ENCODE measurements around the gene DGCR6. TPM values are rescaled to one million over a fixed set of nuclear protein-coding genes. Genes with fewer than 3 reads are reported as not detected.
"Not testable (repeated sequence)": the region's sequence is repeated elsewhere in the genome, so short reads cannot be mapped to it uniquely, and the experiment has no call there.

DGCR6 gene
- polyA plus RNA-seq (ENCODE audit: insufficient read length in 4 of 4): 10 to 100 TPM in 2 of 4 donors, 1 to 10 TPM in 2; 8.0 to 12.2 (median 10.1) TPM

GRCh38 chr22:18905540-18906409 is at the start of gene DGCR6:
Gene DGCR6 (plus strand): TSS chr22:18906320. CDS start chr22:18906375, 55 bp downstream.
- no peak for DNase-seq (ENCODE audit: low read depth in 4 of 4, low spot score in 2 of 4)

- DNase-seq (ENCODE audit: low read depth in 4 of 4, low spot score in 2 of 4): not testable (repeated sequence)
Measured at GRCh38 chr22:18859314-18859713, 46.8 kb upstream of the DGCR6 start.

GRCh38 chr22:18881260-18881659 is 24.9 kb upstream of the DGCR6 start:
- not testable (repeated sequence) for DNase-seq (ENCODE audit: low read depth in 4 of 4, low spot score in 2 of 4)

GRCh38 chr22:18884465-18884864 is 21.7 kb upstream of the DGCR6 start:
- not testable (repeated sequence) for DNase-seq (ENCODE audit: low read depth in 4 of 4, low spot score in 2 of 4)

- DNase-seq (ENCODE audit: low read depth in 4 of 4, low spot score in 2 of 4): no peak
Measured at GRCh38 chr22:18888115-18888514, 18.0 kb upstream of the DGCR6 start.

GRCh38 chr22:18890510-18891192 is 15.5 kb upstream of the DGCR6 start:
- not testable (repeated sequence) for DNase-seq (ENCODE audit: low read depth in 4 of 4, low spot score in 2 of 4)

- not testable (repeated sequence) for DNase-seq (ENCODE audit: low read depth in 4 of 4, low spot score in 2 of 4)
Measured at GRCh38 chr22:18893775-18894174, 12.3 kb upstream of the DGCR6 start.

GRCh38 chr22:18896037-18896657 is 10.0 kb upstream of the DGCR6 start:
- not testable (repeated sequence) for DNase-seq (ENCODE audit: low read depth in 4 of 4, low spot score in 2 of 4)

GRCh38 chr22:18906410-18906745 is 258 bp downstream of the DGCR6 start:
- not testable (repeated sequence) for DNase-seq (ENCODE audit: low read depth in 4 of 4, low spot score in 2 of 4)

- DNase-seq (ENCODE audit: low read depth in 4 of 4, low spot score in 2 of 4): no peak
Measured at GRCh38 chr22:18906896-18907295, 776 bp downstream of the DGCR6 start.

- no peak for DNase-seq (ENCODE audit: low read depth in 4 of 4, low spot score in 2 of 4)
Measured at GRCh38 chr22:18909556-18909955, 3.4 kb downstream of the DGCR6 start.

GRCh38 chr22:18911535-18911934 is 5.4 kb downstream of the DGCR6 start:
- DNase-seq (ENCODE audit: low read depth in 4 of 4, low spot score in 2 of 4): not testable (repeated sequence)

GRCh38 chr22:18912264-18912946 is 6.3 kb downstream of the DGCR6 start:
- DNase-seq (ENCODE audit: low read depth in 4 of 4, low spot score in 2 of 4): not testable (repeated sequence)

GRCh38 chr22:18914558-18914957 is 8.4 kb downstream of the DGCR6 start:
- DNase-seq (ENCODE audit: low read depth in 4 of 4, low spot score in 2 of 4): not testable (repeated sequence)

GRCh38 chr22:18915550-18915949 is 9.4 kb downstream of the DGCR6 start:
- not testable (repeated sequence) for DNase-seq (ENCODE audit: low read depth in 4 of 4, low spot score in 2 of 4)

GRCh38 chr22:18917818-18918217 is 11.7 kb downstream of the DGCR6 start:
- DNase-seq (ENCODE audit: low read depth in 4 of 4, low spot score in 2 of 4): not testable (repeated sequence)

- DNase-seq (ENCODE audit: low read depth in 4 of 4, low spot score in 2 of 4): not testable (repeated sequence)
Measured at GRCh38 chr22:18920257-18920902, 14.3 kb downstream of the DGCR6 start.

- DNase-seq (ENCODE audit: low read depth in 4 of 4, low spot score in 2 of 4): no peak
Measured at GRCh38 chr22:18925368-18926064, 19.4 kb downstream of the DGCR6 start.

- DNase-seq (ENCODE audit: low read depth in 4 of 4, low spot score in 2 of 4): no peak
Measured at GRCh38 chr22:18927020-18927419, 20.9 kb downstream of the DGCR6 start.
